Pulmonary artery endothelial cell (primary cell): Measurements from ENCODE around the gene LSM14A. TPM values are rescaled to one million over a fixed set of nuclear protein-coding genes. Genes with fewer than 3 reads are reported as not detected.
"Not testable (repeated sequence)": the region's sequence is repeated elsewhere in the genome, so short reads cannot be mapped to it uniquely, and the experiment has no call there.

ENCODE experiments used
- DNase-seq: peaks from one replicate; pipeline ENCODE4 v3.0.0-alpha.2; 2011; ENCODE audit warnings: low read depth, low spot score
- total RNA-seq: library from RNA; depleted of rRNA; stranded (reverse); fragments of >200 nt; gene quantifications from 2 replicates; pipeline ENCODE4 v1.2.3, GENCODE V29; 2014

Gene LSM14A
- total RNA-seq, 1 donor from 2014 or later, result 144 TPM

- DNase-seq, result not testable (repeated sequence)
These were observed 13.3 kb upstream of the LSM14A start for GRCh38 chr19:34158966-34159365.

- DNase-seq, result not testable (repeated sequence)
These were observed 12.8 kb upstream of the LSM14A start for GRCh38 chr19:34159541-34159940.

GRCh38 chr19:34161902-34162301 lies 10.4 kb upstream of the LSM14A start:
- DNase-seq, result not testable (repeated sequence)

- DNase-seq, result no peak
These were observed 7.0 kb upstream of the LSM14A start for GRCh38 chr19:34165295-34165738.

GRCh38 chr19:34169475-34170199 lies 2.7 kb upstream of the LSM14A start:
- DNase-seq, result not testable (repeated sequence)

- no peak for DNase-seq
These were observed 796 bp upstream of the LSM14A start for GRCh38 chr19:34171539-34171876.

GRCh38 chr19:34172661-34173192 lies 423 bp downstream of the LSM14A start:
- DNase-seq, result no peak

- DNase-seq, result no peak
These were observed 1.1 kb downstream of the LSM14A start for GRCh38 chr19:34173193-34173956.

GRCh38 chr19:34175173-34175572 lies 2.9 kb downstream of the LSM14A start:
- DNase-seq, result not testable (repeated sequence)

- DNase-seq, result no peak
These were observed 4.3 kb downstream of the LSM14A start for GRCh38 chr19:34176581-34176980.

- DNase-seq, result no peak
These were observed 5.9 kb downstream of the LSM14A start for GRCh38 chr19:34178274-34178610.

- DNase-seq, result no peak
These were observed 6.8 kb downstream of the LSM14A start for GRCh38 chr19:34179066-34179465.

- no peak for DNase-seq
These were observed 8.0 kb downstream of the LSM14A start for GRCh38 chr19:34180273-34180672.

- DNase-seq, result no peak
These were observed 8.4 kb downstream of the LSM14A start for GRCh38 chr19:34180709-34181108.

- no peak for DNase-seq
These were observed 9.0 kb downstream of the LSM14A start for GRCh38 chr19:34181111-34181864.

- no peak for DNase-seq
These were observed 9.8 kb downstream of the LSM14A start for GRCh38 chr19:34182125-34182524.

- DNase-seq, result no peak
These were observed 12.7 kb downstream of the LSM14A start for GRCh38 chr19:34184880-34185491.

- no peak for DNase-seq
These were observed 13.9 kb downstream of the LSM14A start for GRCh38 chr19:34186205-34186604.

GRCh38 chr19:34187011-34187410 lies 14.7 kb downstream of the LSM14A start:
- DNase-seq, result no peak

- DNase-seq, result no peak
These were observed 16.1 kb downstream of the LSM14A start for GRCh38 chr19:34188408-34188807.

- DNase-seq, result no peak
These were observed 17.1 kb downstream of the LSM14A start for GRCh38 chr19:34189199-34189916.
